Measurements from ENCODE around the gene TMEM120A.

Gene TMEM120A

GRCh38 chr7:75966190-75966961, 28.0 kb downstream of the TMEM120A start:
- Histone ChIP-seq H3K9me3 (ENCODE audit: control insufficient read depth, low read length) (no peaks in the 10 kb centered on the region), H3K27ac (ENCODE audit: low read depth, low read length, severe bottlenecking) (no peak overlapping the region), H3K36me3 (ENCODE audit: control insufficient read depth, insufficient read depth, low read length) (peaks cover 24% of the 10 kb centered on the region), H3K4me3 (ENCODE audit: extremely low read depth, insufficient read depth, low read length, poor library complexity, severe bottlenecking) (no peak overlapping the region), H3K4me1 (ENCODE audit: control insufficient read depth, insufficient read depth, low read length, poor library complexity, severe bottlenecking) (peaks cover 4% of the 10 kb centered on the region)
- WGBS, 2 experiments (ENCODE audit: insufficient coverage in 2 of 2), result 94% methylated on average over 24 to 26 of the region's 26 CpGs

- Histone ChIP-seq H3K9me3 (ENCODE audit: control insufficient read depth, low read length) (no peaks in the 10 kb centered on the region), H3K27ac (ENCODE audit: low read depth, low read length, severe bottlenecking) (no peak overlapping the region), H3K4me1 (ENCODE audit: control insufficient read depth, insufficient read depth, low read length, poor library complexity, severe bottlenecking) (peaks cover 4% of the 10 kb centered on the region), H3K4me3 (ENCODE audit: extremely low read depth, insufficient read depth, low read length, poor library complexity, severe bottlenecking) (no peak overlapping the region), H3K36me3 (ENCODE audit: control insufficient read depth, insufficient read depth, low read length) (peaks cover 28% of the 10 kb centered on the region)
- 86 to 93% methylated on average over 13 of the region's 13 CpGs for WGBS, 2 experiments (ENCODE audit: insufficient coverage in 2 of 2)
Observed at GRCh38 chr7:75965617-75966016, 28.8 kb downstream of the TMEM120A start.

- 91 to 98% methylated on average over 4 to 7 of the region's 9 CpGs for WGBS, 2 experiments (ENCODE audit: insufficient coverage in 2 of 2)
- H3K4me1 ChIP-seq (ENCODE audit: control insufficient read depth, insufficient read depth, low read length, poor library complexity, severe bottlenecking), result no peaks in the 10 kb centered on the region
- H3K36me3 ChIP-seq (ENCODE audit: control insufficient read depth, insufficient read depth, low read length), result peaks cover 39% of the 10 kb centered on the region
Observed at GRCh38 chr7:75963381-75963995, 30.9 kb downstream of the TMEM120A start.

GRCh38 chr7:75962607-75963380, 31.6 kb downstream of the TMEM120A start:
- no peaks in the 10 kb centered on the region for H3K9me3 ChIP-seq (ENCODE audit: control insufficient read depth, low read length)
- H3K27ac ChIP-seq (ENCODE audit: low read depth, low read length, severe bottlenecking), result peak overlapping the region; percentile 79
- H3K4me1 ChIP-seq (ENCODE audit: control insufficient read depth, insufficient read depth, low read length, poor library complexity, severe bottlenecking), result no peaks in the 10 kb centered on the region
- 89 to 92% methylated on average over 17 to 18 of the region's 18 CpGs for WGBS, 2 experiments (ENCODE audit: insufficient coverage in 2 of 2)
- H3K4me3 ChIP-seq (ENCODE audit: extremely low read depth, insufficient read depth, low read length, poor library complexity, severe bottlenecking), result no peak overlapping the region
- peaks cover 39% of the 10 kb centered on the region for H3K36me3 ChIP-seq (ENCODE audit: control insufficient read depth, insufficient read depth, low read length)

More at GRCh38 chr7:75963381-75963995, 30.9 kb downstream of the TMEM120A start:
- H3K9me3 ChIP-seq (ENCODE audit: control insufficient read depth, low read length), result no peaks in the 10 kb centered on the region
- peak overlapping the region; percentile 79 for H3K27ac ChIP-seq (ENCODE audit: low read depth, low read length, severe bottlenecking)
- H3K4me3 ChIP-seq (ENCODE audit: extremely low read depth, insufficient read depth, low read length, poor library complexity, severe bottlenecking), result no peak overlapping the region

GRCh38 chr7:75961218-75961617, 33.2 kb downstream of the TMEM120A start:
- Histone ChIP-seq H3K9me3 (ENCODE audit: control insufficient read depth, low read length) (no peaks in the 10 kb centered on the region), H3K27ac (ENCODE audit: low read depth, low read length, severe bottlenecking) (no peak overlapping the region), H3K4me1 (ENCODE audit: control insufficient read depth, insufficient read depth, low read length, poor library complexity, severe bottlenecking) (peaks cover 3% of the 10 kb centered on the region), H3K36me3 (ENCODE audit: control insufficient read depth, insufficient read depth, low read length) (peaks cover 44% of the 10 kb centered on the region), H3K4me3 (ENCODE audit: extremely low read depth, insufficient read depth, low read length, poor library complexity, severe bottlenecking) (no peak overlapping the region)
- 97% methylated on average over 7 of the region's 7 CpGs for WGBS, 2 experiments (ENCODE audit: insufficient coverage in 2 of 2)

GRCh38 chr7:75960372-75960771, 34.0 kb downstream of the TMEM120A start:
- H3K4me1 ChIP-seq (ENCODE audit: control insufficient read depth, insufficient read depth, low read length, poor library complexity, severe bottlenecking), result peaks cover 3% of the 10 kb centered on the region

GRCh38 chr7:75958802-75959543, 35.4 kb downstream of the TMEM120A start:
- H3K27ac ChIP-seq (ENCODE audit: low read depth, low read length, severe bottlenecking), result no peak overlapping the region

More at GRCh38 chr7:75960372-75960771, 34.0 kb downstream of the TMEM120A start:
- no peak overlapping the region for H3K27ac ChIP-seq (ENCODE audit: low read depth, low read length, severe bottlenecking)
- H3K4me3 ChIP-seq (ENCODE audit: extremely low read depth, insufficient read depth, low read length, poor library complexity, severe bottlenecking), result no peak overlapping the region
- no peaks in the 10 kb centered on the region for H3K9me3 ChIP-seq (ENCODE audit: control insufficient read depth, low read length)
- H3K36me3 ChIP-seq (ENCODE audit: control insufficient read depth, insufficient read depth, low read length), result peaks cover 50% of the 10 kb centered on the region
- WGBS, 2 experiments (ENCODE audit: insufficient coverage in 2 of 2), result 92 to 95% methylated on average over 5 to 6 of the region's 6 CpGs

GRCh38 chr7:75957021-75957736, 37.2 kb downstream of the TMEM120A start:
- H3K36me3 ChIP-seq (ENCODE audit: control insufficient read depth, insufficient read depth, low read length), result peaks cover 65% of the 10 kb centered on the region
- no peak overlapping the region for H3K4me3 ChIP-seq (ENCODE audit: extremely low read depth, insufficient read depth, low read length, poor library complexity, severe bottlenecking)
- H3K9me3 ChIP-seq (ENCODE audit: control insufficient read depth, low read length), result no peaks in the 10 kb centered on the region
- peaks cover 3% of the 10 kb centered on the region for H3K4me1 ChIP-seq (ENCODE audit: control insufficient read depth, insufficient read depth, low read length, poor library complexity, severe bottlenecking)
- WGBS, 2 experiments (ENCODE audit: insufficient coverage in 2 of 2), result 78 to 79% methylated on average over 6 to 16 of the region's 16 CpGs
- peak overlapping the region; percentile 23 for H3K27ac ChIP-seq (ENCODE audit: low read depth, low read length, severe bottlenecking)

More at GRCh38 chr7:75958802-75959543, 35.4 kb downstream of the TMEM120A start:
- H3K4me3 ChIP-seq (ENCODE audit: extremely low read depth, insufficient read depth, low read length, poor library complexity, severe bottlenecking), result no peak overlapping the region
- peaks cover 3% of the 10 kb centered on the region for H3K4me1 ChIP-seq (ENCODE audit: control insufficient read depth, insufficient read depth, low read length, poor library complexity, severe bottlenecking)
- no peaks in the 10 kb centered on the region for H3K9me3 ChIP-seq (ENCODE audit: control insufficient read depth, low read length)
- 96 to 100% methylated on average over 7 of the region's 9 CpGs for WGBS, 2 experiments (ENCODE audit: insufficient coverage in 2 of 2)
- peaks cover 64% of the 10 kb centered on the region for H3K36me3 ChIP-seq (ENCODE audit: control insufficient read depth, insufficient read depth, low read length)

- Histone ChIP-seq H3K4me1 (ENCODE audit: control insufficient read depth, insufficient read depth, low read length, poor library complexity, severe bottlenecking) (peaks cover 3% of the 10 kb centered on the region), H3K9me3 (ENCODE audit: control insufficient read depth, low read length) (no peaks in the 10 kb centered on the region), H3K4me3 (ENCODE audit: extremely low read depth, insufficient read depth, low read length, poor library complexity, severe bottlenecking) (no peak overlapping the region), H3K27ac (ENCODE audit: low read depth, low read length, severe bottlenecking) (no peak overlapping the region), H3K36me3 (ENCODE audit: control insufficient read depth, insufficient read depth, low read length) (peaks cover 57% of the 10 kb centered on the region)
- WGBS, 2 experiments (ENCODE audit: insufficient coverage in 2 of 2), result 93 to 98% methylated on average over 11 of the region's 12 CpGs
Observed at GRCh38 chr7:75955331-75955955, 39.0 kb downstream of the TMEM120A start.

Data from mesodermal cell (in vitro differentiated cells).